ENCODE results near the gene AFG3L2.

AFG3L2 gene

GRCh38 chr18:12295389-12296086 is 81.5 kb downstream of the AFG3L2 start:
- in situ Hi-C loops (cut with HindIII; ENCODE audit: low sequenced_read_pairs) = loop anchor here (5.0 kb wide), 1 partner anchor 53 kb away; no protein-coding TSS in a partner anchor
- no peak for DNase-seq (ENCODE audit: low read depth)
- no peak overlapping the region for H3K4me3 ChIP-seq (ENCODE audit: low read depth, low read length)
- no peak for TF ChIP-seq CTCF (IDR thresholded peaks at IDR 0.05; ENCODE audit: low read depth, low read length, missing control alignments)

DNA sequence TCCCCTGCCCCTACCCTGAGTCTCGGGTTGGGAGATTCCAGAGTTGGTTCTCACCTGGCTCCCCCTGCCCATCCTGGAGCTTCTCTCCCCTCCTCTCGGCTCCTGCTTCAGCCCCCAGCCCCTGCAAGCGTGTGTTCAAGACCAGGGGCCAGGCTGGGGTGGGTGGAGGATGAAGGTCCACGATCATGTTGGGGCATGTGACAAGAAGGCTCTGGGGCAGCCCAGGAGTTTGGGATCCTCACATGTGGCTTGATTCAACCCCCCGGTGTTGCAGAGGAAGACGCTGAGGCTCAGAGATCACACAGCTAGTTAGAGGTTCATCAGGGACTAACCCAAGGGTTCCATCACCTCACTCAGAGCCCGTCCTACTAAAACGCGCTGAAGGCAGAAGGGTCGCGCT is 83.2 kb downstream of the AFG3L2 start:
- H3K4me3 ChIP-seq (ENCODE audit: low read depth, low read length) = no peak overlapping the region
- TF ChIP-seq CTCF (IDR thresholded peaks at IDR 0.05; ENCODE audit: low read depth, low read length, missing control alignments) = no peak
- in situ Hi-C loops (cut with HindIII; ENCODE audit: low sequenced_read_pairs) = no loop called here
- DNase-seq (ENCODE audit: low read depth) = no peak

GRCh38 chr18:12291690-12292089 is 85.3 kb downstream of the AFG3L2 start:
- no peak overlapping the region for H3K4me3 ChIP-seq (ENCODE audit: low read depth, low read length)
- in situ Hi-C loops (cut with HindIII; ENCODE audit: low sequenced_read_pairs) = no loop called here
- no peak for TF ChIP-seq CTCF (IDR thresholded peaks at IDR 0.05; ENCODE audit: low read depth, low read length, missing control alignments)
- no peak for DNase-seq (ENCODE audit: low read depth)

DNA sequence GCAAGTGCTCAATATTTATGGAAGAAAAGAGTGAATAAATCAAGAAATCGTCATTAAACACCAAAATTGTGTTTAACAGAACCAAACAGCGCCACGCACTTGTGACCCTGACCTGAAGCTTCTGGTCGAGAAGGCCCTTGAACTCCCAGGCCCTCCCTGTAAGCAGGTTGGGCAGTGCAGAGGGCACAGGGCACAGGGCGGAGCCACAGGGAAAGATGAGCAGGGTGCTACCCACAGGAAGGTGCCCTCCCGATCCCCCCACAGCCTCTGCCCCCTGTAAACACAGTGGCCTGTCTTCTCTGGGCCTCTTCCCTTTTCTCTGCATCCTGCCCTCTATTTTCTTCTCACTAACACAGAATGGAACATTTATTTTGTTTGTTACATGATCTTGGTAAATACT is 85.9 kb downstream of the AFG3L2 start:
- DNase-seq (ENCODE audit: low read depth) = no peak
- no peak for TF ChIP-seq CTCF (IDR thresholded peaks at IDR 0.05; ENCODE audit: low read depth, low read length, missing control alignments)
- in situ Hi-C loops (cut with HindIII; ENCODE audit: low sequenced_read_pairs) = no loop called here

GRCh38 chr18:12290086-12290485 is 86.9 kb downstream of the AFG3L2 start:
- in situ Hi-C loops (cut with HindIII; ENCODE audit: low sequenced_read_pairs) = no loop called here
- TF ChIP-seq CTCF (IDR thresholded peaks at IDR 0.05; ENCODE audit: low read depth, low read length, missing control alignments) = no peak
- DNase-seq (ENCODE audit: low read depth) = no peak
- no peak overlapping the region for H3K4me3 ChIP-seq (ENCODE audit: low read depth, low read length)

More for the DNA sequence above, 85.9 kb downstream of the AFG3L2 start:
- H3K4me3 ChIP-seq (ENCODE audit: low read depth, low read length) = no peak overlapping the region

- DNase-seq (ENCODE audit: low read depth) = no peak
- in situ Hi-C loops (cut with HindIII; ENCODE audit: low sequenced_read_pairs) = no loop called here
- TF ChIP-seq CTCF (IDR thresholded peaks at IDR 0.05; ENCODE audit: low read depth, low read length, missing control alignments) = no peak
- peak overlapping the region; percentile 53 for H3K4me3 ChIP-seq (ENCODE audit: low read depth, low read length)
These were observed 88.6 kb downstream of the AFG3L2 start for GRCh38 chr18:12288403-12288755.
